K562 (cell line): Measurements from ENCODE around the gene OXA1L. TPM values are rescaled to one million over a fixed set of nuclear protein-coding genes. Genes with fewer than 3 reads are reported as not detected.

Experiments used
- BCOR ChIP-seq: fragments of 450-650 bp; IDR thresholded peaks from 2 replicates; pipeline ENCODE4 v1.6.1; 2016
- CEBPB ChIP-seq: fragments of 450-650 bp; IDR thresholded peaks from 2 replicates; pipeline ENCODE4 v1.6.1; 2016; ENCODE audit warnings: missing genetic modification characterization, missing compliant biosample characterization
- CEBPG ChIP-seq, 3 experiments: fragments of 200-800 bp in 1 of 3; sonication (Bioruptor generic) in 1 of 3; sonication (generic) in 1 of 3; formaldehyde crosslinking in 1 of 3; IDR thresholded peaks in 2 of 3; conservative IDR thresholded peaks in 1 of 3; 2 replicates each; pipeline versions ENCODE4 v1.6.1 to v1.8.0; 2016 to 2022; ENCODE audit warnings: missing compliant biosample characterization in 2 of 3, missing genetic modification characterization in 2 of 3, mild to moderate bottlenecking in 1 of 3, missing genetic modification reagents in 1 of 3
- CSDE1 ChIP-seq, 2 experiments: fragments of 450-650 bp; IDR thresholded peaks; 2 replicates each; pipeline ENCODE4 v1.6.1; 2016; ENCODE audit warnings: mild to moderate bottlenecking in 1 of 2
- ETV1 ChIP-seq: fragments of 450-650 bp; conservative IDR thresholded peaks from 2 replicates; pipeline ENCODE4 v1.6.1; 2016; ENCODE audit warnings: missing genetic modification characterization, control low read depth, low read depth, missing compliant biosample characterization
- ETV5 ChIP-seq: sonication (generic); formaldehyde crosslinking; IDR thresholded peaks from 2 replicates; pipeline ENCODE4 v1.4.0; 2020; ENCODE audit warnings: low read depth, mild to moderate bottlenecking, missing genetic modification reagents
- ILF3 ChIP-seq: fragments of 450-650 bp; IDR thresholded peaks from 2 replicates; pipeline ENCODE4 v1.6.1; 2018; ENCODE audit warnings: antibody characterized with exemption, mild to moderate bottlenecking, moderate library complexity, borderline replicate concordance
- KAT2B ChIP-seq: IDR thresholded peaks from one replicate; pipeline ENCODE4 v1.6.1; 2012; ENCODE audit warnings: low read depth, mild to moderate bottlenecking, control low read depth, inconsistent platforms, low read length, moderate library complexity
- LEF1 ChIP-seq: fragments of 450-650 bp; IDR thresholded peaks from 2 replicates; pipeline ENCODE4 v1.6.1; 2016; ENCODE audit warnings: mild to moderate bottlenecking
- MAFF ChIP-seq: IDR thresholded peaks from 2 replicates; pipeline ENCODE4 v1.6.1; 2012; ENCODE audit warnings: low read length, improper control_type of control experiment
- MCM5 ChIP-seq: fragments of 450-650 bp; IDR thresholded peaks from 2 replicates; pipeline ENCODE4 v1.6.1; 2016; ENCODE audit warnings: low read depth
- MTA3 ChIP-seq: fragments of 450-650 bp; formaldehyde crosslinking; IDR thresholded peaks from 2 replicates; pipeline ENCODE4 v1.6.1; 2017; ENCODE audit warnings: mild to moderate bottlenecking, borderline replicate concordance
- SAP30 ChIP-seq: fragments of 200-600 bp; sonication (generic); IDR thresholded peaks from 2 replicates; pipeline ENCODE4 v1.6.1; 2012; ENCODE audit warnings: borderline replicate concordance, low read depth, mild to moderate bottlenecking, moderate library complexity, low read length, control low read depth, inconsistent platforms; ENCODE audit not compliant: insufficient read depth, poor library complexity, severe bottlenecking
- SIN3A ChIP-seq, 2 experiments: fragments of 150-350 bp in 1 of 2; IDR thresholded peaks; 2 replicates each; pipeline ENCODE4 v1.6.1; 2011 to 2016; ENCODE audit warnings: borderline replicate concordance in 2 of 2, low read depth in 2 of 2, low read length in 2 of 2, mild to moderate bottlenecking in 2 of 2, moderate library complexity in 2 of 2; ENCODE audit not compliant: control insufficient read depth in 1 of 2
- SMAD1 ChIP-seq: fragments of 150-350 bp; IDR thresholded peaks from 2 replicates; pipeline ENCODE4 v1.6.1; 2014; ENCODE audit warnings: low read length, low read depth; ENCODE audit not compliant: partially characterized antibody
- SMARCE1 ChIP-seq: fragments of 450-650 bp; IDR thresholded peaks from 2 replicates; pipeline ENCODE4 v1.7.1; 2016; ENCODE audit warnings: mild to moderate bottlenecking
- TEAD1 ChIP-seq, 2 experiments: fragments of 450-650 bp in 1 of 2; sonication (generic) in 1 of 2; formaldehyde crosslinking; IDR thresholded peaks; 2 replicates each; pipeline versions ENCODE4 v1.4.0 to v1.8.0; 2020 to 2022; ENCODE audit warnings: mild to moderate bottlenecking in 2 of 2, missing genetic modification reagents in 1 of 2
- XRCC5 ChIP-seq: fragments of 200-400 bp; formaldehyde crosslinking; IDR thresholded peaks from 2 replicates; pipeline ENCODE4 v1.6.1; 2017; ENCODE audit warnings: low read depth, mild to moderate bottlenecking, low read length
- ZFP30 ChIP-seq: fragments of 250-450 bp; sonication (Bioruptor Pico); IDR thresholded peaks from 2 replicates; pipeline ENCODE4 v1.8.0; 2022; ENCODE audit warnings: moderate library complexity, mild to moderate bottlenecking, inconsistent platforms, borderline replicate concordance
- ZNF133 ChIP-seq: fragments of 250-450 bp; sonication (Bioruptor Pico); IDR thresholded peaks from 2 replicates; pipeline ENCODE4 v1.4.0; 2020; ENCODE audit warnings: mild to moderate bottlenecking
- ZNF584 ChIP-seq: fragments of 200-800 bp; sonication (Bioruptor generic); IDR thresholded peaks from 2 replicates; pipeline ENCODE4 v1.6.1; 2016; ENCODE audit warnings: low read depth, mild to moderate bottlenecking, missing genetic modification characterization, missing compliant biosample characterization
- polyA plus RNA-seq, 8 experiments: library from polyadenylated mRNA; depleted of rRNA in 4 of 8; stranded (reverse) in 5 of 8; unstranded in 3 of 8; fragments of >200 nt; fragmentation: Nextera tagmentation in 2 of 8; fragmentation: Illumina TruSeq in 1 of 8; extraction: Ambion mirVana in 2 of 8; extraction: Trizol in 1 of 8; gene quantifications; 2 replicates each; pipeline versions ENCODE4 v1.2.1 to v1.2.3, GENCODE V29; 2011 to 2014; ENCODE audit warnings: inconsistent platforms in 1 of 8, missing spikeins in 1 of 8
- total RNA-seq, 7 experiments: library from RNA; depleted of rRNA in 6 of 7; stranded (reverse); fragments of >200 nt in 6 of 7; fragmentation: Illumina TruSeq in 2 of 7; extraction: Trizol in 2 of 7; gene quantifications; 2 replicates each; pipeline versions ENCODE4 v1.2.1 to v1.2.3, GENCODE V29; 2011 to 2021; ENCODE audit warnings: low replicate concordance in 1 of 7
- TF ChIP-seq, protein P1 (sequence below): fragments of 450-650 bp; IDR thresholded peaks from 2 replicates; pipeline ENCODE4 v1.6.1; 2014; ENCODE audit warnings: low read depth, mild to moderate bottlenecking, moderate library complexity, borderline replicate concordance
- TF ChIP-seq, protein P2 (sequence below): sonication (generic); formaldehyde crosslinking; IDR thresholded peaks from 2 replicates; pipeline ENCODE4 v1.8.0; 2022; ENCODE audit warnings: missing genetic modification reagents, mild to moderate bottlenecking, borderline replicate concordance

OXA1L gene
- total and polyA plus RNA-seq, 9 of the 15 experiments (the other 6 are each of a cell fraction or from before 2014, with no cell fraction given), result 100 to 204 (median 145) TPM

DNA sequence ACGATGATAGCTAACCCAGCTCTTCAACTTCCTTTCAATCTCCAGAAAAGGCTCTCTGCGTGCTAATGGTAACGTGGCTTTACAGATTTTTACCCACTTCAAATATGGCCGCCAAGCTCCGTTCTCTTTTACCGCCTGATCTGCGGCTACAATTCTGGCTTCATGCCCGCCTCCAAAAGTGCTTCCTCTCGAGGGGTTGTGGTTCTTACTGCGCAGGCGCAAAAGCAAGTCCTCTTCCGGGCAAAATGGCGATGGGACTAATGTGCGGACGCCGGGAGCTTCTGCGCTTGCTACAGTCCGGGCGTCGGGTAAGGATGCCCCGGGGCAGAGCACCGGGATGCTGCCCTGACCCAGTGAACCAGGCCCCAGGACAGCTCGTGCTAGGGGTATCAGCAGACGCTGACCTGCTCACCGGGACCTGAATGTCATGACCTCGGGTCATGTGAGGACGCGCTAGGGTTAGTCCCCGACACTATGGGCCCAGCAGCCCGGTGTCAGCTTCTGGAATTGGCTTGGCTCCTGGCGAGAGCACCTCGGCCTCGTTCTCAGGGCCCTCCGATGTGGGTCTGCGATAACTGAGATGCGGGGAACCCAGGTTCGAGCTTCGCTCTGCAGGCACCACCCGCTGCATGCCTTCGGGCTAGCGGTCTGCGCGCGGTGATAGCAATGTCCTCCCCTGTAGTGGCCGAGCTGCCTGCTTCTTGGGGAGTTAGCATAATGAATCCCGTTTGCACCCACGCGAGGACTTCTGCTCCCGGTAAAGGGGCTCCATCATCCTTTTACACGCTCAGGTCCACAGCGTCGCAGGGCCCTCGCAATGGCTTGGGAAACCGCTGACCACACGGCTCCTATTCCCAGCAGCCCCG lies at the start of gene OXA1L (continued):
- TF ChIP-seq MCM5 (no peak), ETV1 (tag) (peak; percentile 31; the same call in 1 of the 2 replicates), ZNF584 (CRISPR knock-in tag) (no peak), SAP30 (peak; percentile 85), CSDE1 (IDR thresholded peaks at IDR 0.05) (no peak), SIN3A (IDR thresholded peaks at IDR 0.05; ENCODE audit: borderline replicate concordance in 2 of 2, control insufficient read depth in 1 of 2, low read depth in 2 of 2, low read length in 2 of 2) (peak; percentile 18 to 84; a peak in 3 of 4 replicates), XRCC5 (no peak), ETV5 (CRISPR knock-in tag) (no peak; the same call in 1 of the 2 replicates), ILF3 (no peak), ZFP30 (CRISPR knock-in tag) (no peak), SMARCE1 (no peak), MAFF (no peak), KAT2B (no peak), ZNF133 (CRISPR knock-in tag) (0 out of 2 replicates have a peak, but pooled peaks have one; percentile 24), MTA3 (0 out of 2 replicates have a peak, but pooled peaks have one; percentile 25), TEAD1 (CRISPR knock-in tag; IDR thresholded peaks at IDR 0.05) (peak in 1 of 2 experiments; percentile 47; a peak in 1 of 4 replicates), CEBPB (tag) (no peak), SMAD1 (no peak), BCOR (0 out of 2 replicates have a peak, but pooled peaks have one; percentile 22), LEF1 (no peak), CEBPG (CRISPR knock-in tag; IDR thresholded peaks at IDR 0.05) (no peak), CEBPG (tag; conservative IDR thresholded peaks at IDR 0.05 in 1 of 2, IDR thresholded peaks at IDR 0.05 in 1 of 2) (no peak)
- TF ChIP-seq, protein P1, sequence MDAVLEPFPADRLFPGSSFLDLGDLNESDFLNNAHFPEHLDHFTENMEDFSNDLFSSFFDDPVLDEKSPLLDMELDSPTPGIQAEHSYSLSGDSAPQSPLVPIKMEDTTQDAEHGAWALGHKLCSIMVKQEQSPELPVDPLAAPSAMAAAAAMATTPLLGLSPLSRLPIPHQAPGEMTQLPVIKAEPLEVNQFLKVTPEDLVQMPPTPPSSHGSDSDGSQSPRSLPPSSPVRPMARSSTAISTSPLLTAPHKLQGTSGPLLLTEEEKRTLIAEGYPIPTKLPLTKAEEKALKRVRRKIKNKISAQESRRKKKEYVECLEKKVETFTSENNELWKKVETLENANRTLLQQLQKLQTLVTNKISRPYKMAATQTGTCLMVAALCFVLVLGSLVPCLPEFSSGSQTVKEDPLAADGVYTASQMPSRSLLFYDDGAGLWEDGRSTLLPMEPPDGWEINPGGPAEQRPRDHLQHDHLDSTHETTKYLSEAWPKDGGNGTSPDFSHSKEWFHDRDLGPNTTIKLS, result peak; percentile 83
- TF ChIP-seq, protein P2, sequence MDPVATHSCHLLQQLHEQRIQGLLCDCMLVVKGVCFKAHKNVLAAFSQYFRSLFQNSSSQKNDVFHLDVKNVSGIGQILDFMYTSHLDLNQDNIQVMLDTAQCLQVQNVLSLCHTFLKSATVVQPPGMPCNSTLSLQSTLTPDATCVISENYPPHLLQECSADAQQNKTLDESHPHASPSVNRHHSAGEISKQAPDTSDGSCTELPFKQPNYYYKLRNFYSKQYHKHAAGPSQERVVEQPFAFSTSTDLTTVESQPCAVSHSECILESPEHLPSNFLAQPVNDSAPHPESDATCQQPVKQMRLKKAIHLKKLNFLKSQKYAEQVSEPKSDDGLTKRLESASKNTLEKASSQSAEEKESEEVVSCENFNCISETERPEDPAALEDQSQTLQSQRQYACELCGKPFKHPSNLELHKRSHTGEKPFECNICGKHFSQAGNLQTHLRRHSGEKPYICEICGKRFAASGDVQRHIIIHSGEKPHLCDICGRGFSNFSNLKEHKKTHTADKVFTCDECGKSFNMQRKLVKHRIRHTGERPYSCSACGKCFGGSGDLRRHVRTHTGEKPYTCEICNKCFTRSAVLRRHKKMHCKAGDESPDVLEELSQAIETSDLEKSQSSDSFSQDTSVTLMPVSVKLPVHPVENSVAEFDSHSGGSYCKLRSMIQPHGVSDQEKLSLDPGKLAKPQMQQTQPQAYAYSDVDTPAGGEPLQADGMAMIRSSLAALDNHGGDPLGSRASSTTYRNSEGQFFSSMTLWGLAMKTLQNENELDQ, result no peak; the same call in 1 of the 2 replicates
